IMR-90 (cell line): ENCODE measurements around the gene TSC2. TPM values are rescaled to one million over a fixed set of nuclear protein-coding genes. Genes with fewer than 3 reads are reported as not detected.
A peak's percentile ranks its signal among the peaks of the same experiment; 100 is the strongest.

Source experiments
- ATAC-seq: fragments of 200-7000 bp; cut with Tn5 transposase; 2 replicates; pipeline ENCODE4 v1.9.1; 2020; ENCODE audit warnings: low read depth, mild to moderate bottlenecking, moderate library complexity
- BruUV-seq: library from RNA; stranded (reverse); fragments of 400-500 nt; replicated peaks from 2 replicates; lab custom pipeline; 2021; lab: Mats Ljungman, UMichigan
- CTCF ChIA-PET: fragments of 300-600 bp; formaldehyde crosslinking; extraction: SDS; loops from one replicate; lab custom pipeline; 2021; ENCODE audit warnings: antibody characterized with exemption; lab: Yijun Ruan, JAX
- POLR2A ChIA-PET: fragments of 300-600 bp; sonication (Branson Sonifier 250); formaldehyde crosslinking; loops from one replicate; lab custom pipeline; 2022; ENCODE audit warnings: antibody characterized with exemption; ENCODE audit not compliant: unreplicated experiment; lab: Charles Lee
- DNase-seq: peaks from one replicate; pipeline ENCODE4 v3.0.0; 2013
- H2AFZ ChIP-seq: replicated peaks from 2 replicates; pipeline ENCODE3; 2013; ENCODE audit warnings: low read length, mild to moderate bottlenecking; ENCODE audit not compliant: poor library complexity
- H2AK5ac ChIP-seq: 2 replicates; pipeline ENCODE4 v1.6.1; 2013; ENCODE audit warnings: low read depth, low read length, inconsistent platforms
- H2AK9ac ChIP-seq: replicated peaks from 2 replicates; pipeline ENCODE3; 2013; ENCODE audit warnings: mild to moderate bottlenecking, low read depth, low read length, moderate library complexity; ENCODE audit not compliant: poor library complexity
- H2BK120ac ChIP-seq: 2 replicates; pipeline ENCODE4 v1.6.1; 2013; ENCODE audit warnings: low read depth, low read length, inconsistent platforms
- H2BK15ac ChIP-seq: 3 replicates; pipeline ENCODE4 v1.6.1; 2013; ENCODE audit warnings: low read depth, low read length, inconsistent platforms
- H2BK20ac ChIP-seq: 2 replicates; pipeline ENCODE4 v1.6.1; 2013; ENCODE audit warnings: low read depth, mild to moderate bottlenecking, inconsistent platforms, low read length, moderate library complexity
- H2BK5ac ChIP-seq: 2 replicates; pipeline ENCODE4 v1.6.1; 2013; ENCODE audit warnings: mild to moderate bottlenecking, low read depth, low read length, inconsistent platforms; ENCODE audit not compliant: poor library complexity, severe bottlenecking
- H3K14ac ChIP-seq: replicated peaks from 2 replicates; pipeline ENCODE4 v1.6.1; 2013; ENCODE audit warnings: low read depth, low read length, inconsistent platforms
- H3K18ac ChIP-seq: 2 replicates; pipeline ENCODE4 v1.6.1; 2013; ENCODE audit warnings: low read depth, low read length, control low read depth
- H3K23ac ChIP-seq: 2 replicates; pipeline ENCODE4 v1.6.1; 2013; ENCODE audit warnings: low read depth, low read length, inconsistent platforms
- H3K27ac ChIP-seq: 2 replicates; pipeline ENCODE4 v1.5.1; 2013; ENCODE audit warnings: mild to moderate bottlenecking, control low read depth, low read length; ENCODE audit not compliant: insufficient read depth
- H3K27me3 ChIP-seq: 2 replicates; pipeline ENCODE4 v1.6.1; 2013; ENCODE audit warnings: low read length; ENCODE audit not compliant: control insufficient read depth, insufficient read depth
- H3K36me3 ChIP-seq: 2 replicates; pipeline ENCODE4 v1.6.1; 2013; ENCODE audit warnings: low read length, mixed read lengths; ENCODE audit not compliant: control insufficient read depth, insufficient read depth
- H3K4ac ChIP-seq: 2 replicates; pipeline ENCODE4 v1.6.1; 2013; ENCODE audit warnings: low read depth, low read length, inconsistent platforms
- H3K4me1 ChIP-seq: 2 replicates; pipeline ENCODE4 v1.6.1; 2013; ENCODE audit warnings: low read length, mixed read lengths; ENCODE audit not compliant: control insufficient read depth, insufficient read depth
- H3K4me2 ChIP-seq: 2 replicates; pipeline ENCODE4 v1.6.1; 2013; ENCODE audit warnings: low read depth, mild to moderate bottlenecking, control low read depth, low read length, moderate library complexity
- H3K4me3 ChIP-seq: 2 replicates; pipeline ENCODE4 v1.5.1; 2013; ENCODE audit warnings: low read depth, mild to moderate bottlenecking, control low read depth, low read length, moderate library complexity; ENCODE audit not compliant: insufficient read depth
- H3K56ac ChIP-seq: 2 replicates; pipeline ENCODE4 v1.6.1; 2013; ENCODE audit warnings: low read length, inconsistent platforms; ENCODE audit not compliant: insufficient read depth; ENCODE audit errors: extremely low read depth
- H3K79me1 ChIP-seq, 2 experiments: 2 replicates each; pipeline ENCODE4 v1.6.1; 2013; ENCODE audit warnings: low read length in 2 of 2, inconsistent platforms in 1 of 2, low read depth in 1 of 2
- H3K9ac ChIP-seq: 2 replicates; pipeline ENCODE4 v1.6.1; 2013; ENCODE audit warnings: low read depth, low read length, control low read depth
- H3K9me1 ChIP-seq: 2 replicates; pipeline ENCODE4 v1.6.1; 2013; ENCODE audit warnings: low read length, inconsistent platforms; ENCODE audit not compliant: insufficient read depth
- H3K9me3 ChIP-seq: 2 replicates; pipeline ENCODE4 v1.6.1; 2013; ENCODE audit warnings: low read length; ENCODE audit not compliant: control insufficient read depth, insufficient read depth
- H4K20me1 ChIP-seq: 2 replicates; pipeline ENCODE4 v1.6.1; 2013; ENCODE audit warnings: low read length, inconsistent platforms; ENCODE audit not compliant: insufficient read depth
- H4K5ac ChIP-seq: 2 replicates; pipeline ENCODE4 v1.6.1; 2013; ENCODE audit warnings: mild to moderate bottlenecking, low read depth, low read length, control low read depth
- H4K8ac ChIP-seq, 2 experiments: 2 replicates each; pipeline ENCODE4 v1.6.1; 2013; ENCODE audit warnings: low read depth in 2 of 2, low read length in 2 of 2, control low read depth in 1 of 2, inconsistent platforms in 1 of 2
- H4K91ac ChIP-seq: 2 replicates; pipeline ENCODE4 v1.6.1; 2013; ENCODE audit warnings: low read depth, low read length, inconsistent platforms; ENCODE audit not compliant: insufficient read depth
- BHLHE40 ChIP-seq: fragments of 150-350 bp; IDR thresholded peaks from 2 replicates; pipeline ENCODE4 v1.6.1; 2016; ENCODE audit warnings: mild to moderate bottlenecking, low read depth, low read length
- MXI1 ChIP-seq: IDR thresholded peaks from 2 replicates; pipeline ENCODE4 v1.6.1; 2012; ENCODE audit warnings: low read depth, mild to moderate bottlenecking, low read length, moderate library complexity, borderline replicate concordance
- WGBS, 2 experiments: methylation state at CpG; one replicate each; pipeline versions ENCODE4 v1.1.5 to v1.1.7; 2013; ENCODE audit warnings: missing lambda C conversion rate in 2 of 2; ENCODE audit not compliant: insufficient read length in 1 of 2; ENCODE audit errors: extremely low coverage in 2 of 2; 5-methylcytosine and 5-hydroxymethylcytosine counted together
- dilution Hi-C: fragments of 300-500 bp; cut with HindIII; formaldehyde crosslinking; loops from one replicate; pipeline ENCODE4 v1.14.3; 2018; ENCODE audit warnings: low sequenced_read_pairs; ENCODE audit not compliant: unreplicated experiment
- in situ Hi-C: fragments of 300-500 bp; cut with MboI; formaldehyde crosslinking; loops from 3 replicates; pipeline ENCODE4 v1.14.3; 2019; ENCODE audit warnings: low sequenced_read_pairs, inconsistent platforms, mixed read lengths
- intact Hi-C: fragments of 100-400 bp; cut with micrococcal nuclease; formaldehyde crosslinking; loops from 2 replicates; pipeline ENCODE4 v1.10.0; 2022
- polyA plus RNA-seq, 3 experiments: library from polyadenylated mRNA; depleted of rRNA; stranded (reverse); fragments of >200 nt; gene quantifications; 2 replicates each; pipeline ENCODE4 v1.2.3, GENCODE V29; 2012; ENCODE audit warnings: low replicate concordance in 1 of 3
- total RNA-seq: library from RNA; depleted of rRNA; stranded (reverse); fragments of >200 nt; gene quantifications from 2 replicates; pipeline ENCODE4 v1.2.3, GENCODE V29; 2012

Gene TSC2
- total and polyA plus RNA-seq, 2 of the 4 experiments (the other 2 are of a cell fraction), result 31.4 to 88.6 TPM

DNA sequence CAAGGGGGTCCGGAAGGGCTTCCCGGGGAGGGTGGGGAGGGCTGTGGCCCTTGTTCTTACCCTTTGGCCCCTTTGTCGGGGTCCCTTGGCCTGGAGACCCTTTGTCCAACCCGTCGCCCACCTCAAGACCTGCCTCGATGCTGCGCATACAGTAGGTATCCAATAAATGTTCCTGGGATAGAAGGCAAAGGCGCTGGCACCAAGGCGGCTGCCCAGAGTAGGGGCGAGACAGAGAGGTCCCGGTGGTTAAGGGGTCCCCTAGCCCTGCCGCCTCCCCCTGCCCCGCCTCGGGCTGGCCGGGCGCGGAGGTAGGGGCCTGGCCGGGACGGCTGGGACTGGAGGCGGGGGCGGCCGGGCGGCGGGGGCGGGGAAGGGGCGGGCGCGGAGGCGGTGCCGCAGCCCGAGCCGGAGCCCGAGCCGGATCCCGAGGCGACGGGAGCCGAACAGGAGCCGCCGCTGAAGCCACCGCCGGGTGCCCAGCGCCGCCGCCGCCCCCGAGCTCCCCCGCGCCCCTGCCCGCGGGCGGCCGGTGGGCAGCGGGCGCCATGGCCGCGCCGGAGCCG, 21.2 kb upstream of the TSC2 start, which contains the start of gene NHERF2:
Gene NHERF2 (plus strand): TSS at position 442 of the 563 bp plus-strand sequence. CDS start 104 bp downstream, at position 546.
- peak within 1 kb of the TSS; percentile 75 for H3K27ac ChIP-seq
- no peak for DNase-seq
- peaks cover 6 to 44% of the 10 kb centered on the region in 2 experiments for H3K79me1 ChIP-seq
- peak within 1 kb of the TSS; percentile 69; the same call in 1 of the 3 replicates for H2BK15ac ChIP-seq
- H3K9ac ChIP-seq, result peak within 1 kb of the TSS; percentile 92
- BruUV-seq, result no TSS peak
- H3K14ac ChIP-seq, result peak within 1 kb of the TSS; percentile 97
- peak; percentile 57 for ATAC-seq
- peak within 1 kb of the TSS; percentile 82 for H2BK5ac ChIP-seq
- dilution Hi-C loops, result no loop called here
- peaks cover 16% of the 10 kb centered on the region; the same call in 1 of the 2 replicates for H3K36me3 ChIP-seq
- H3K9me3 ChIP-seq, result no peaks in the 10 kb centered on the region
- no peak within 1 kb of the TSS; the same call in 1 of the 2 replicates for H3K56ac ChIP-seq
- ChIA-PET POLR2A (interaction anchor here (0.6 kb wide), 1 partner anchor 130 kb away, joined by 6 read pairs; no protein-coding TSS in a partner anchor), CTCF (no interaction called here)
- H3K18ac ChIP-seq, result peak within 1 kb of the TSS; percentile 86
- 2% methylated on average over 26 of the region's 59 CpGs; no CpG with 5 or more reads in 1 of the 2 experiments for WGBS, 2 experiments
- no peaks in the 10 kb centered on the region for H3K27me3 ChIP-seq
- intact Hi-C loops, result no loop called here
- H4K8ac ChIP-seq, result peak within 1 kb of the TSS; percentile 85 to 86; a peak in 3 of 4 replicates
- peak within 1 kb of the TSS; percentile 96 for H4K5ac ChIP-seq
- H3K4me2 ChIP-seq, result peak within 1 kb of the TSS; percentile 97
- peak; percentile 8; the same call in 1 of the 2 replicates for TF ChIP-seq MXI1
- no peak for TF ChIP-seq BHLHE40
- peaks cover 9% of the 10 kb centered on the region for H3K9me1 ChIP-seq
- H2BK20ac ChIP-seq, result peak within 1 kb of the TSS; percentile 57
- in situ Hi-C loops, result no loop called here
- H4K20me1 ChIP-seq, result peaks cover 15% of the 10 kb centered on the region
- peak within 1 kb of the TSS; percentile 99 for H2AK5ac ChIP-seq
- peaks cover 20% of the 10 kb centered on the region for H3K4me1 ChIP-seq
- H2AFZ ChIP-seq, result peak within 1 kb of the TSS; percentile 93
- H2AK9ac ChIP-seq, result peak within 1 kb of the TSS; percentile 96
- H2BK120ac ChIP-seq, result peak within 1 kb of the TSS; percentile 85
- H3K23ac ChIP-seq, result peak within 1 kb of the TSS; percentile 94
- peak within 1 kb of the TSS; percentile 93 for H3K4ac ChIP-seq
- peak within 1 kb of the TSS; percentile 70 for H3K4me3 ChIP-seq
- peak within 1 kb of the TSS; percentile 80 for H4K91ac ChIP-seq
